Glomerular visceral epithelial cell (primary cell): ENCODE measurements around the gene RAPGEF4.
A peak's percentile ranks its signal among the peaks of the same experiment; 100 is the strongest.

Experiments
- DNase-seq: peaks from one replicate; pipeline ENCODE4 v3.0.0-alpha.2; 2016; ENCODE audit errors: extremely low spot score

Gene RAPGEF4

GRCh38 chr2:172861098-172861497 is 125.5 kb downstream of the RAPGEF4 start:
- no peak for DNase-seq

GRCh38 chr2:172861656-172862476 is 126.2 kb downstream of the RAPGEF4 start:
- DNase-seq = no peak

GRCh38 chr2:172863341-172863740 is 127.7 kb downstream of the RAPGEF4 start:
- no peak for DNase-seq

- DNase-seq = peak; percentile 5
Observed at GRCh38 chr2:172864182-172864581, 128.5 kb downstream of the RAPGEF4 start.

GRCh38 chr2:172865422-172865821 is 129.8 kb downstream of the RAPGEF4 start:
- DNase-seq = no peak

GRCh38 chr2:172869861-172870260 is 134.2 kb downstream of the RAPGEF4 start:
- DNase-seq = no peak

GRCh38 chr2:172870396-172870795 is 134.8 kb downstream of the RAPGEF4 start:
- no peak for DNase-seq

- DNase-seq = no peak
Observed at GRCh38 chr2:172877826-172878225, 142.2 kb downstream of the RAPGEF4 start.

- no peak for DNase-seq
Observed at GRCh38 chr2:172878260-172878659, 142.6 kb downstream of the RAPGEF4 start.

GRCh38 chr2:172884336-172884735 is 148.7 kb downstream of the RAPGEF4 start:
- DNase-seq = no peak

- no peak for DNase-seq
Observed at GRCh38 chr2:172885996-172886395, 150.4 kb downstream of the RAPGEF4 start.

GRCh38 chr2:172887280-172887679 is 151.6 kb downstream of the RAPGEF4 start:
- no peak for DNase-seq

- DNase-seq = no peak
Observed at GRCh38 chr2:172888714-172889669, 153.3 kb downstream of the RAPGEF4 start.

GRCh38 chr2:172889768-172890430 is 154.3 kb downstream of the RAPGEF4 start:
- no peak for DNase-seq

GRCh38 chr2:172893111-172893510 is 157.5 kb downstream of the RAPGEF4 start:
- DNase-seq = no peak

- DNase-seq = no peak
Observed at GRCh38 chr2:172893671-172894070, 158.0 kb downstream of the RAPGEF4 start.

- no peak for DNase-seq
Observed at GRCh38 chr2:172894689-172895387, 159.2 kb downstream of the RAPGEF4 start.

GRCh38 chr2:172896661-172897081 is 161.0 kb downstream of the RAPGEF4 start:
- DNase-seq = no peak

GRCh38 chr2:172900871-172901270 is 165.2 kb downstream of the RAPGEF4 start:
- no peak for DNase-seq

- no peak for DNase-seq
Observed at GRCh38 chr2:172901913-172902312, 166.3 kb downstream of the RAPGEF4 start.

GRCh38 chr2:172904236-172904635 is 168.6 kb downstream of the RAPGEF4 start:
- no peak for DNase-seq
